Heart left ventricle (tissue), 13 donors: ENCODE results near the gene AGER.
A peak's percentile ranks its signal among the peaks of the same experiment; 100 is the strongest.

Experiments
- CTCF ChIP-seq, 12 donors: fragments of 200-600 bp; sonication (generic) in 4 of 12; IDR thresholded peaks; one replicate each; pipeline versions ENCODE4 v1.5.0 to v1.8.0; 2018 to 2022; ENCODE audit warnings: antibody characterized with exemption in 12 of 12, mild to moderate bottlenecking in 5 of 12
- POLR2A ChIP-seq, 2 donors: fragments of 450-650 bp; IDR thresholded peaks; one replicate each; pipeline ENCODE4 v1.6.1; 2017; ENCODE audit warnings: antibody characterized with exemption in 2 of 2, mild to moderate bottlenecking in 2 of 2, moderate library complexity in 2 of 2
- donor health status: ischemic (EF 13 %, LVEDD 7.1; RV severe dilation, severe dysfunction).
- donor health status: DM: no; HTN: yes; CAD: no.
- donor health status: DM: no; HTN: no; CAD: no.
- donor health status: ischemic (EF 25% LVEDD 6.9; RV normal size, moderate dysfunction).
- donor health status: ischemic (EF 25% LVEDD 5.7; RV mildly dilated, moderate dysfunction).
- donor health status: ischemic (EF 35%, LVEDD 5.7; RV mildly dilated, moderate dysfunction).
- donor health status: nonischemic (EF 11% LVEDD 7.7; RV severe dilation, severe dysfunction).
- donor health status: DM: yes; HTN: yes; CAD: no.
- donor health status: PGD.
- donor health status: ischemic (EF 29% LVEDD 5.4; RV normal size, mild dysfunction).
- donor health status: nonischemic (EF 23%, LVEDD 6.1; RV moderate dilation, normal function).

DNA sequence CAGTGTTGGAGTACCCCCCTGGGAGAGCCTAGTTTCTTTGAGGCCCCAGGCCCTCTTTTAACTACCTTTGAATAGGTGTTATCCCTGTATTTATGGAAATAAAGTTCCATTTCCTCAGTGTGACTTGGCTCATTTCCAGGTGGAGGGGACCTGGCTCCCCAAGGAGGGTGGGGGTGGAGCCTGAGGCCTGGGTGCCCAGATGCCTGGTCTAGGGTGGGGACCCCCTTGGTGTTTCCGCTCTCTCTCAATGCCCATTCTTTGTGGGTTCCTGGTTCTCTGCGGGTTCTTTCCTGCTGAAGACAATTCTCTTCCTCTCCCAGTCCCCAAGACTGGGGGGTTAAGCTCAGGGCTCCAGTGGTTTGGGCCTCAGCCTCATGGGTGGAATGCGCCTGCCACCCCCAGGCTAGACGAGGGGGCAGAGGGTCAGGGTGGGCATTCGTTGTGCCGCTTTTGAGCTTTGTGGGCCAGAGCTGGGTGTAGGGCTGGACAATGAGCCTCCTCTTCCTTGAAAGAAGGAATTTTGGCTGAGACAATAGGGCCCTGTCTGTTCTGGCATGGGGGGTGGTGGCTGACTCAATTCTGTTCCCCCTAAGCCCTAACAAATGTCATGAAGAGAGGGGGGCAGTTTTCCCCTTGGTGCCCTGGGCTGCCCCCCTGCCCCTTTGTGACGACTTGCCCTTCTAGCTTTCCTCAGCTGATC, 20.3 kb downstream of the AGER start:
- TF ChIP-seq CTCF (IDR thresholded peaks at IDR 0.05) (peak in 1 of 12 donors; percentile 8), POLR2A (IDR thresholded peaks at IDR 0.05) (no peak)
